Jurkat, Clone E6-1 (cell line): ENCODE results near the gene PTBP1. TPM values are rescaled to one million over a fixed set of nuclear protein-coding genes. Genes with fewer than 3 reads are reported as not detected.
A peak's percentile ranks its signal among the peaks of the same experiment; 100 is the strongest.

Experiments
- DNase-seq: peaks from one replicate; pipeline ENCODE4 v3.0.0-alpha.2; 2011; ENCODE audit warnings: low read depth, low spot score
- H3K4me3 ChIP-seq: 2 replicates; pipeline ENCODE4 v1.5.1; 2011; ENCODE audit warnings: mild to moderate bottlenecking, low read length, control low read depth, moderate library complexity
- polyA plus RNA-seq: library from polyadenylated mRNA; unstranded; fragments of >200 nt; gene quantifications from one replicate; pipeline ENCODE4 v1.2.1, GENCODE V29; 2012; ENCODE audit warnings: missing spikeins; ENCODE audit not compliant: insufficient read length, insufficient read depth

The PTBP1 gene
- polyA plus RNA-seq = 488 TPM

DNA sequence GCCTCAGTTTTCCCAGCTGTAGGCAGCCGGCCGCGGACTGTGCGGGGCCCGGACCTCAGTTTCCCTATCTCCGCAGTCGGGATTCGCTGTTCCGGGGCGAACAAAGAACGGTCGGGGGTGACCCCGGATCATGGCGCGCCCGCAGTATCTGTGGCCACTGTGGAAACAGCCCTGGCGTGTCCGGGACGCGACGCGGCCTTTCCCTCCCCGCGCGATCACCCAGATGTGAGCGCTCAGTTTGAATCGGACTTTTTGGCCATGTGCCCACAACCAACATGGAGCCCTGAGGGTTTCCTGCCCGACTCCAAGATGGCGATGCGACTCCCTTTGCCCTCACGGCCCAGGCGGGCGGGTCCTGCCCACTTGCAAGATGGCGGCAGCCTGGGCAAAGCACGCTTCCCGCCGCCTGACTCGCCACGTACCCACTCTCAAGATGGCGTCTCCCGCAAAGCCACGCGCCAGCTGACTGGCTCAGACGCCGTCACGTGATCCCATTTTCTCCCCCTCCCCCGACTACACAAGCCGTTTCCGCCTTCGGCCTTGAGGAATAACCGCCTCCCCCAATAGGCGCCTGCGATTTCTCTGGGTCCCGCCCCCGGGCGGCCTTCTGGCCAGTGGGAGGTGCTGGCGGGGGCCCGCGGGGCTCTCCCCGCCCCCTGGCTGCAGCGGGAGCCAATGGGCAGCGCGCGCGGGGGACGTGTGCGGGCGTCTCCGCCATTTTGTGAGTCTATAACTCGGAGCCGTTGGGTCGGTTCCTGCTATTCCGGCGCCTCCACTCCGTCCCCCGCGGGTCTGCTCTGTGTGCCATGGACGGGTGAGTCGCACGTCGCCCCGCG lies at the start of gene PTBP1:
Gene PTBP1 (plus strand): TSS at position 761 of the 836 bp plus-strand sequence. CDS start 46 bp downstream, at position 807.
- H3K4me3 ChIP-seq = peak within 1 kb of the TSS; percentile 91
- DNase-seq = peak; percentile 100

DNA sequence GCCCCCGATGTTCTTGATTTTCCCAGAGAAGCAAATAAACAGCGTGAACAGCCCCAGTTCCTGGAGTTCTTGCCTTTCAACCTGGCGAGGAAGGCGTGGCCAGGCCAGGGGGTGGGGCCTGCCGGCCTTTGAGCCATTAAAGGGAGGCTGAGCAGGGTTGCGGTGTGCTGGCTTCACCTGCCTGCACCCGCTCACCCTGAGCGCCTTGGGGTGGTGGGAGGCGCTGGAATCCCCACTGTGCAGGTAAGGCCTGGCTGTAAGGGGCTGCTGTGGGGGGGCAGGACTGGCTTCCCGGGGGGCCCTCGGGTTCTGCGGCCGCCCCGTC lies 49.0 kb upstream of the PTBP1 start:
- DNase-seq = no peak
- no peak overlapping the region for H3K4me3 ChIP-seq

DNA sequence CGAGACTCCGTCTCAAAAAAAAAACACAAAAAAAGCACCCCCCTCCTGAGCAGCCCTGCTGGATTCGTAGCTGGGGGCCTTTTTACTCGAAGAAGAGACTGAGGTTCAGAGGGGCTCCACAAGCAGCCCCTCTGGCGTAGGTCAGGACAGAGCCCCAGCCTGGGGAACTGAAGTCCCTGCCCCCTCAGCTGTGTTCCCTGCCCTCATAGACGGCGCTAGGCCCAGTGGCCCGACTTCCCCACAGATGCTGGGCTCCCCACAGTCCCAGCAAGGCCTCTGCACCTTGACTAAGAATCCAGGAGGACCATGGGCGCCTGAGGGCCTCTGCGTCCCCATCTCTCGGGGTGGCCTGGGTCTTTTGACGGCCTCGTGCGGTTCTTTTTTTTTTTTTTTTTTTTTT lies 47.4 kb upstream of the PTBP1 start:
- no peak for DNase-seq
- no peak overlapping the region for H3K4me3 ChIP-seq

DNA sequence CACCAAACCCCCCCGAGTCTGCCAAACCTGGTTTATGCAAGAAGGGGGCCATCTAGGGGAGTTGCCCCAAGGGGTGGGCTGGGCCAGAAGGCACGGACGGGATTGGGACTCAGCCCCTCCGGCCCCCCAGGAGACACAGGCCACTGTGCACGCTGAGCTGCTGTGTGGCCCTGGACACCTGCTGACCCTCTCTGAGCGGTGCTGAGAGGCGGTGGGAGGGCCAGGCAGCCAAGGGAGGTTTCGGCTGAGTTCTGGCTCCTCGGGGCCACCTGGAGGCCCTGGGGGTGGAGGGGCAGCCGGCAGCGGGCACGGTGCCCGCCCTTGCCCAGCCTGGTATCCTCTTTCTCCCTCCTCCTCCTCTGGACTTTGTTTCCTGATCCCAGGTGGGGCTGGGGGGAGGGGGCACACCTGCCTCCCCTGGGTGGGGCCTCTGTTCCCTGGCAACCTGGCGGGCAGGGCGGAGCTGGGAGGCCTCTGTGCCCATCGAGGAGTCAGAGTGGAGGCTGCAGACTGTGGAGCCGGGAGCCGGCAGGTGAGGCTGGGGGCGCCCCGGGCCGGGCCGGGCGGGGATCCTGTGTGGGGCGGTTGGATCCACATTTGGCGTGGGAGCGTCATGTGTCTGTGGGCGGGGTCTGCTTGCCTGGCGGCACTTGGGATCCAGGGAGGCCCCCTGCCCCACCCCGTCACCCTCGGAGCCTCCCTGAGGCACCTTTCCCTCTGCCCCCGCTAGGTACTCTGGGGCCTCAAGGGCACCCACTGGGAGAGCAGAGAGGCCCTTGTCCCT lies 46.4 kb upstream of the PTBP1 start, which contains the start of gene MISP:
Gene MISP (plus strand): TSS at position 473 of the 784 bp plus-strand sequence. CDS start 5,835 bp downstream, outside the sequence.
- DNase-seq = no peak
- H3K4me3 ChIP-seq = no peak within 1 kb of the TSS

DNA sequence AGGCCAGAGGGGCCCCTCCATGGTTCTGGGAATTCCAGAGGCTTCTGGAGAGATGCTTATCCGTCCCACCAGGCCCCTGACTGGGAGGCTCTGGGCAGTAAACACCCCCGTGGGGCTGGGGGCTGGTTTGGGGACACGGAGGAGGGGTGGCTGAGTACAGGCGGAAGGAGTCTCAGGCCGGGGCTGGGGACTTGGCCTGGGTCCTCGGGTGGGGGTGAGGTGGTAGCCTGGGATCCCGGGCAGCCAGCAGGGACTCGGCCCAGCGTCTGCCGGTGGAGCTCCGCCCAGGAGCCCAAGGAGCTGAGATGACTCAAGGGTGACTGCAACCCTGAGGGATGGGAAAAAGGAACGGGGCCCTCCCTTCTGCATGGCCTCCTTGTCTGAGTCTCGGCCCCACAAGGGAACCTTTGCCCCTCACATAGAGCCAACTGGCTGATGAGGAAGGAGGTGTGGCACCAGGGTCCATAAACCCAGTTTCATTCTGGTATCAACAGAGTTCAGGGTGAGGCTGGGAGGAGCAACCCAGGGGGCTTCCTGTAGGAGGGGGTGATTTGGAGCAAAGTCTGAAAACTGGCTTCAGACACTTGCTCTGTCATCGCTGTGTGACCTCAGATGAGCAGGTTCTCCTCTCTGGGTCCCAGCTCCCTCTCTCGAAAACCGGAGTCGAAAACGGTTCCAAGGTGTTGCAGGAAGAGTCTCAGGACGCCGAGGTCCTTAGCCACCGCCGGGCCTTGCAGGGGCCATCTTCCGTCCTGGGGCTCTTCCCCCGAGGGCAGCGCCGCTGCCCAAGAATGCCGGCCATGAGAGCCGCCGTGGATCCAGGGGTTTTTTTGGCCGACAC lies 45.5 kb upstream of the PTBP1 start:
- DNase-seq = no peak
- H3K4me3 ChIP-seq = no peak overlapping the region

DNA sequence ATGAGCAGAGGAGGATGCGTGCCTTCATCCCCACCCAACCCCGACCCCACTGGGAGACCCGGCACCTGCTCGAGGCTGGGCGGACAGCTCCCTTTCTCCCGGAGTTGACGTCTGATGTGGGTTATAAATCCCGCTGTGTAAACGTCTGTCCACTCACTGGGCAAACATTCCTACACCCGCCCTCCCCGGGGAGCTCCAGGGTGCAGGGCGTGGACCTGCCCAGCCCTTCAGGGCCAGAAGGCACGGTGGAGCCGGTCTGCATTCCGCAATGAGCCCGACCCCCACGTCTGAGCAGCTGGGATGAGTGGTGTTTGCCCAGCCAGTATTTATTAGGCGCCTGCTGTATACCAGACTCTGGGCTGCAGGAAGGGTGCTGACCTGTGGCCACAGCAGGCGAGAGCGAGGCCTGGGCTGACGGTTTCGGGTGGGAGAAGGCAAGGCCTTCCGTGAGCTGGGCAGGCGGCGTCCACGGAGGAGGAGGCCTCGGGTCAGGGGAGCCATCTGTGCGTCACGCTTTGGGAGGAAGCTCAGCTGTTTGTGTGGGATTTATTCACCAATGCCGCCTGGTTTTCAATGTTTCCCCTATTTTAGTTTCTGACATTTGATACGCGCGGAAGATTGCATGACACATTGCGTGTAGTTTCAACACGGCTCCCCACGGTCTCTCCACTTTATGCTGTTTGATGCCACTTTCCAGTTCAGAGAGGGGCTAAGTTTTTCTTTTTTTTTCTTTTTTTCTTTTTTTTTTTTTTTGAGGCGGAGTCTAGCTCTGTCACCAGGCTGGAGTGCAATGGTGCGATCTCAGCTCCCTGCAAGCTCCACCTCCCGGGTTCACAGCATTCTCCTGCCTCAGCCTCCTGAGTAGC lies 44.4 kb upstream of the PTBP1 start:
- H3K4me3 ChIP-seq = no peak overlapping the region
- no peak for DNase-seq

DNA sequence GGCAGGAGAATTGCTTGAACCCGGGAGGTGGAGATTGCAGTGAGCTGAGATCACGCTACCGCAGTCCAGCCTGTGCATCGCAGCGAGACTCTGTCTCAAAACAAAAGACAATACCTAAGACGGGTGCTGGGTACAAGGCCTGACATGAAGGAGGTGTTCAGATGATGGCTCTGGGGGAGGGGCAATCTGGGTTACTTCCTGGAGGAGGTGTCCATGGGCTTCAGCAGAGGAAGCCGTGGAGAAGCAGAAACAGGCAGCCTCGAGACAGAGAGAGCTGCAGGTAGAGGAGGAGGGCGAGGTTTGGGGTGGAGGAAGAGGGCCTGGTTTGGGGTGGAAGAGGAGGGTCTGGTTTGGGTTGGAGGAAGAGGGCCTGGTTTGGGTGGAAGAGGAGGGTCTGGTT lies 42.7 kb upstream of the PTBP1 start:
- DNase-seq = no peak
- H3K4me3 ChIP-seq = no peak overlapping the region

DNA sequence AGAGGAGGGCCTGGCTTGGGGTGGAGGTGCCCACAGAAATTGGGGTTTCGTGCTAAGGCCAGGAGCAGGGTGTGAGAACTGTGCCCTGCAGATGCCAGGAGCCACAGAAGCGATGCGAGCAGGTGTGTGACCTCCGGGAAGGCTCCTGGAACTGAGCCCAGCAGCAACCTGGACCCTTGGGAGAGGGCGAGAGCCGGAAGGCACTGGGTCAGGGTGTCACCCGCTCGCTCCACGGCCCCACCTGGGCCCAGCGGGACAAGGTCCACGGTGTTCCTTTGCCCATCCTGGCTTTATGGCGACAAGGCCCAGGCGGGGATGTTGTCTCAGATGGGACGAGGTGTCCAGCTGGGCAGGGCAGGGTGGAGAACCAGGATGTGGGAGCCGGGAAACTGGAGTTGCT lies 42.2 kb upstream of the PTBP1 start:
- DNase-seq = no peak
- no peak overlapping the region for H3K4me3 ChIP-seq

DNA sequence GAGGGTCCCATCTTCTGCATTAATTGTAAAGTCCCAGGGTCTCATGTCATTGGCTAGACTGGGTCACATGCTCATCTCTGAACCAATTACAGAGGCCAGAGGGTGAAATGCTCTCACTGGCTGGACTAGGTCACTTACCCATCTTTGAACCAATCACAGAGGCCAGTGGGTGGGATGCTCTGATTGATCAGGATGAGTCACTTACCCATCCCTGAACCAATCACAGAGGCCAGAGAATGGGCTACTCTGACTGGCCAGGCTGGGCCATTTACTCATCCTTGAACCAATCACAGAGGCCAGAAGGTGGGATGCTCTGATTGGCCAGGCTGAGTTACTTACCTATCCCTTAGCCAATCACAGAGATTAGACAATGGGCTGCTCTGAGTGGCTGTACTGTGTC lies 41.0 kb upstream of the PTBP1 start:
- DNase-seq = peak; percentile 43
- H3K4me3 ChIP-seq = no peak overlapping the region

DNA sequence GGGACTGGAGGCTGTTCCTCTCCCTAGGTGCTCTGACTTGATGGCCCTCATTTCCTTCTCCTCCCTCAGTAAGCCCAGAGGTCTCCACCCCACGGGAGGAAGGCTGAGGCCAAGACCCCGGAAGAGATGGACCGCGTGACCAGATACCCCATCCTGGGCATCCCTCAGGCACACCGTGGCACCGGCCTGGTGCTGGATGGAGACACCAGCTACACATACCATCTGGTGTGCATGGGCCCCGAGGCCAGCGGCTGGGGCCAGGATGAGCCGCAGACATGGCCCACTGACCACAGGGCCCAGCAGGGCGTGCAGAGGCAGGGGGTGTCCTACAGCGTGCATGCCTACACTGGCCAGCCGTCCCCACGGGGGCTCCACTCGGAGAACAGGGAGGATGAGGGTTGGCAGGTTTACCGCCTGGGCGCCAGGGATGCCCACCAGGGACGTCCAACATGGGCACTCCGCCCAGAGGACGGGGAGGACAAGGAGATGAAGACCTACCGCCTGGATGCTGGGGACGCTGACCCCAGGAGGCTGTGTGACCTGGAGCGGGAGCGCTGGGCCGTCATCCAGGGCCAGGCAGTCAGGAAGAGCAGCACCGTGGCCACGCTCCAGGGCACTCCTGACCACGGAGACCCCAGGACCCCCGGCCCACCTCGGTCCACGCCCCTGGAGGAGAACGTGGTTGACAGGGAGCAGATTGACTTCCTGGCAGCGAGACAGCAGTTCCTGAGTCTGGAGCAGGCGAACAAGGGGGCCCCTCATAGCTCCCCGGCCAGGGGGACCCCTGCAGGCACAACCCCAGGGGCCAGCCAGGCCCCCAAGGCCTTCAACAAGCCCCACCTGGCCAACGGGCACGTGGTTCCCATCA lies 40.2 kb upstream of the PTBP1 start:
- H3K4me3 ChIP-seq = no peak overlapping the region

DNA sequence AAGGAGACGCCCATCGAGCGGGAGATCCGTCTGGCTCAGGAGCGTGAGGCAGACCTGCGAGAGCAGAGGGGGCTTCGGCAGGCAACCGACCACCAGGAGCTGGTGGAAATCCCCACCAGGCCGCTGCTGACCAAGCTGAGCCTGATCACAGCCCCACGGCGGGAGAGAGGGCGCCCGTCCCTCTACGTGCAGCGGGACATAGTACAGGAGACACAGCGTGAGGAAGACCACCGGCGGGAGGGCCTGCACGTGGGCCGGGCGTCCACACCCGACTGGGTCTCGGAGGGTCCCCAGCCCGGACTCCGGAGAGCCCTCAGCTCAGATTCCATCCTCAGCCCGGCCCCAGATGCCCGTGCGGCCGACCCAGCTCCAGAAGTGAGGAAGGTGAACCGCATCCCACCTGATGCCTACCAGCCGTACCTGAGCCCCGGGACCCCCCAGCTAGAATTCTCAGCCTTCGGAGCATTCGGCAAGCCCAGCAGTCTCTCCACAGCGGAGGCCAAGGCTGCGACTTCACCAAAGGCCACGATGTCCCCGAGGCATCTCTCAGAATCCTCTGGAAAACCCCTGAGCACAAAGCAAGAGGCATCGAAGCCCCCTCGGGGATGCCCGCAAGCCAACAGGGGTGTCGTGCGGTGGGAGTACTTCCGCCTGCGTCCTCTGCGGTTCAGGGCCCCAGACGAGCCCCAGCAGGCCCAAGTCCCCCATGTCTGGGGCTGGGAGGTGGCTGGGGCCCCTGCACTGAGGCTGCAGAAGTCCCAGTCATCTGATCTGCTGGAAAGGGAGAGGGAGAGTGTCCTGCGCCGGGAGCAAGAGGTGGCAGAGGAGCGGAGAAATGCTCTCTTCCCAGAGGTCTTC lies 39.2 kb upstream of the PTBP1 start:
- no peak overlapping the region for H3K4me3 ChIP-seq
- no peak for DNase-seq

More for the DNA sequence above, 40.2 kb upstream of the PTBP1 start:
- DNase-seq = no peak

DNA sequence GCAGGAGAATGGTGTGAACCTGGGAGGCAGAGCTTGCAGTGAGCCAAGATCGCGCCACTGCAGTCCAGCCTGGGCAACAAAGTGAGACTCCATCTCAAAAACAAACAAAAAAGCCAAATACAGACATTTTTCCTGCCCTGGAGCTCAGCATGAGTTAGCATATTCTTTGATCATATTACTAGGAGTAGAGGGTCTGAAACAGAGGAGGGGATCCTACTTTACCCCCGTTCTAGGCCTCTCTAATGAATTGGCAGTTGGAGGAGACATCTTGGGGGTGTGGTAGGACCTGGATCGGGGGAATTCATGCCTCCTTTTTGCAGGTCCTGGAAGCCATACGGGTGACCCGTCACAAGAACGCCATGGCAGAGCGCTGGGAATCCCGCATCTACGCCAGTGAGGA lies 34.1 kb upstream of the PTBP1 start:
- H3K4me3 ChIP-seq = no peak overlapping the region

DNA sequence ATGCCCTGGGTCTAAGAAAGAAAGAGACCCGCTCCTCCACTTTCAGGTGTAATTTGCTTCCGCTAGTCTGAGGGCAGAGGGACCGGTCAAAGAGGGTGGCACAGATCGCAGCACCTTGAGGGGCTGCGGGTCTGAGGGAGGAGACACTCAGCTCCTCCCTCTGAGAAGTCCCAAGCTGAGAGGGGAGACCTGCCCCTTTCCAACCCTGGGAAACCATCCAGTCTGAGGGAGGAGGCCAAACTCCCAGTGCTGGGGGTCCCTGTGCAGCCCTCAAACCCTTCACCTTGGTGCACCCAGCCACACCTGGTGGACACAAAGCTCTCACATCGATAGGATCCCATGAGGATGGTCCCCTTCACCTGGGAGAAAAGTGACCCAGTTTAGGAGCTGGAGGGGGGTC lies 33.4 kb upstream of the PTBP1 start:
- H3K4me3 ChIP-seq = no peak overlapping the region
- DNase-seq = no peak

More for the DNA sequence above, 34.1 kb upstream of the PTBP1 start:
- DNase-seq = no peak

DNA sequence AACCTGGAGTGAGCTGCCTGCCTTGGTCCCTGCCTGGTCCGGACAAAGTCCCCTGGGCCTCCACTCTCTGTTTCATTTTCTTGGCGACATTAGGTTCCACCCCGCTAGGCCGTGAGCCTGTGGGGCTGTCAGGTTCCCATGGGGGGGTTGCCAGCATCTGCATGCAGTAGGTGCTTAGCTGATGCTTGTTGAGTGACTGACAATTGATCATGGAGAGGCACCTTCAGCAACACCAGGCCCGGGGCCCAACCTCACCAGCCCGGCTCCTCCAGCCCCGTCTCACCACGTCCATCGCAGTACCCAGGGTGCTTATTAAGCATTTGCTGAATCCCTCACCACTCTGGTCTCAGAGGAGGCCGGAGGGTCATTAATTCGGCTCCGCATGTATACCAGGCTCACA lies 33.0 kb upstream of the PTBP1 start:
- no peak for DNase-seq
- no peak overlapping the region for H3K4me3 ChIP-seq

DNA sequence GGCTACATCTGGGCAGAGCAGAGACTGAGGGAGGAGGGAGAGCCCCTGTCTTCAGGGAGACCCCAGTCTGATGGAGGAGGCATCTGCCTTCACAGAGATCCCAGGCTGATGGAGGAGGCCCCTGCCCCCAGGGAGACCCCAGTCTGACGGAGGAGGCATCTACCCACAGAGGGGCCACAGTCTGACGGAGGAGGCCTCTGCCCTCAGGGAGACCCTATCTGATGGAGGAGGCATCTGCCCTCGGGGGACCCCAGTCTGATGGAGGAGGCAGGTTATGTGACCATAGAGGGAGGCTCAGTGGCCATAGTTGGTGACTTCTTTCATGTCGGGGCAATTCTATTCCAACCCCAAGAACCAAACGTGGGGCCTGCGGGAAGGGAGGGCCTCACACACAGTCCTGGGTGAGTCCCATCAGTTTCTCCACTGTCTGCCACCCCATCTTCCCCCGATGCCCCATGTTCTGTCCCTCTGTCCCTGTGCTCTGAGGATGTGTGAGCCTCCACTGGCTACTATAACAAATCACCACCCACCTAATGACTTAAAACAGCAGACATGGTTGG lies 32.0 kb upstream of the PTBP1 start:
- no peak for DNase-seq
- H3K4me3 ChIP-seq = no peak overlapping the region

DNA sequence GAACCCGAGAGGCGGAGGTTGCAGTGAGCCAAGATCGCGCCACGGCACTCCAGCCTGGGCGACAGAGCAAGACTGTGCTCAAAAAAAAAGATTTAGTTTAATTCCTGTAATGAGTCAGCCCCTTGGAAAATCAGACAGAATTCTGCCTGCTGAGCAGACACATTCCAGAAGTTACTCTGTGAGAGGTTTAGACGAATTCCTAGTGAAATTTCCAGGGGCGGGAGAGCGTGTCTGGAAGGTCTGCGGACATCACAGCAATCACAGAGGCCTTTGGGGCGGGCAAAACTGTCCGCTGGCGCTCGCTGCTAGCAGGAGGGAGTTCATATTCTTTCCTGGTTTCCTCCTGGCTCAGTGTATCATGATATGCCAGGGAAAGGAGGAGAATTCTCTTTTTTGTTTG lies 28.8 kb upstream of the PTBP1 start:
- DNase-seq = no peak

DNA sequence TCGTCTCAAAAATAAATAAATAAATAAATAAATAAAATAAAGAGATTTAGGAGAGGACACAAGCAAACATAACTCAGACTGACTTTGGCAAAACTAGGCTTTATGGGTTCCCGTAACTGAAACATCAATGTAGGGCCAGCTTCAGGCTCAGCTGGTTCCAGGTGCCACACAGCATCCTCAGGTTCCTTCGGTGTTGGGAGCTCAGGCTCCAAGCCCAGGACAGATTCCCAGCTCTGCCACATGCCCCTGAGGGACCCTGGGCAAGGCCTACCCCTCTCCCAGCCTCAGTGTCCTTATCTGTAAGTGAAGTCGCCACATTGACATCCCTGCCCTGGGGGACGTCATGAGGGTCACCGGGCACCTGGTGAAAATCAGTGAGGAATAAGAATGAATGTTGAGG lies 27.6 kb upstream of the PTBP1 start:
- H3K4me3 ChIP-seq = no peak overlapping the region
- DNase-seq = no peak

More for the DNA sequence above, 28.8 kb upstream of the PTBP1 start:
- no peak overlapping the region for H3K4me3 ChIP-seq
